Measurements from ENCODE around the gene GDAP1L1. TPM values are rescaled to one million over a fixed set of nuclear protein-coding genes. Genes with fewer than 3 reads are reported as not detected.

GDAP1L1 gene
- total and polyA plus RNA-seq, 2 donors (not counting 3 experiments of a cell fraction or from before 2014, with no cell fraction given): not detected

DNA sequence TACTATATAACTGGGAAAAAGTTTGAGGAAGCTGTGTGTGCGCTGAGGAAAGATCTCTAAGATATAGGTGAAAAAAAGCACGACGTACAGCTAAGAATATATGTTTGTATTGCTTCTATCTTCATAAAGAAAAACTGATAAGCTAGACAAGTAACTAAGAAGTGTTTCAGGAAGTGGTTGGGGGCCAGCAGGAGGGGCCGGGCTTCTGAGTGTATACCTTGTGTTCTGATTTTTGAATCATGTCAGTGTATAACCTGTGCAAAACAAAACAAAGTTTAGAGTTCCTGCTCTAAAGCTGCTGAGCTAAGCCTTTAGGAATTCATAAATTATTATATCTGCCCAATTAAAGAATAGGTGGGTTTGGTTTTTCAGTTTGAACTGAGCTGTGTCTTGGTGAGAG, 28.7 kb upstream of the GDAP1L1 start:
- Histone ChIP-seq H3K9ac (replicated peaks; ENCODE audit: extremely low read depth, insufficient read depth, low read length) (no peak overlapping the region), H3K9me3 (replicated peaks; ENCODE audit: control insufficient read depth, insufficient read depth, low read length) (no peaks in the 10 kb centered on the region), H3K27ac (ENCODE audit: insufficient read depth, low read depth, low read length) (no peak overlapping the region), H3K27me3 (ENCODE audit: control insufficient read depth in 2 of 2, insufficient read depth in 2 of 2, low read length in 2 of 2) (no peaks in the 10 kb centered on the region), H3K4me2 (ENCODE audit: insufficient read depth, low read length) (no peak overlapping the region), H3K9me1 (replicated peaks; ENCODE audit: control insufficient read depth, extremely low read depth, insufficient read depth, low read length) (no peaks in the 10 kb centered on the region), H3K4me1 (ENCODE audit: control insufficient read depth, extremely low read depth, insufficient read depth, low read length) (no peaks in the 10 kb centered on the region), H3K4me3 (replicated peaks in 1 of 3; ENCODE audit: insufficient read depth in 1 of 3, low read depth in 1 of 3, low read length in 3 of 3) (no peak overlapping the region), H3K36me3 (ENCODE audit: control insufficient read depth in 2 of 2, extremely low read depth in 1 of 2, insufficient read depth in 2 of 2, low read length in 2 of 2) (peaks cover 0 to 1% of the 10 kb centered on the region in 2 experiments), H2AFZ (ENCODE audit: low read depth, low read length) (no peak overlapping the region), H3K79me2 (ENCODE audit: control insufficient read depth, insufficient read depth, low read length) (no peaks in the 10 kb centered on the region), H4K20me1 (replicated peaks; ENCODE audit: control insufficient read depth, extremely low read depth, insufficient read depth, low read length) (no peaks in the 10 kb centered on the region)
- dilution Hi-C loops (cut with MboI; ENCODE audit: extremely low pct_ligation_motif_present, low sequenced_read_pairs) (no loop called here), intact Hi-C loops (cut with micrococcal nuclease) (loop anchor here (10.0 kb wide), 1 partner anchor 264 kb away; no protein-coding TSS in a partner anchor)
- FAIRE-seq: no peak
- ChIA-PET POLR2A (no interaction called here), CTCF (interaction anchor here (0.6 to 9.7 kb wide), 10 partner anchors 29 to 465 kb away, joined by 3 to 199 read pairs (median 6); partner anchors contain the start of gene FITM2)
- DNase-seq (ENCODE audit: low read depth, low spot score): no peak
- no TSS peak for BruUV-seq (replicated peaks)
- TF ChIP-seq, protein P1, sequence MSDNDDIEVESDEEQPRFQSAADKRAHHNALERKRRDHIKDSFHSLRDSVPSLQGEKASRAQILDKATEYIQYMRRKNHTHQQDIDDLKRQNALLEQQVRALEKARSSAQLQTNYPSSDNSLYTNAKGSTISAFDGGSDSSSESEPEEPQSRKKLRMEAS (IDR thresholded peaks at IDR 0.05; ENCODE audit: insufficient read depth, insufficient read length): no peak
- TF ChIP-seq EZH2 (IDR thresholded peaks at IDR 0.05; ENCODE audit: borderline replicate concordance, low read depth, low read length, severe bottlenecking): no peak
- TF ChIP-seq, protein P2, sequence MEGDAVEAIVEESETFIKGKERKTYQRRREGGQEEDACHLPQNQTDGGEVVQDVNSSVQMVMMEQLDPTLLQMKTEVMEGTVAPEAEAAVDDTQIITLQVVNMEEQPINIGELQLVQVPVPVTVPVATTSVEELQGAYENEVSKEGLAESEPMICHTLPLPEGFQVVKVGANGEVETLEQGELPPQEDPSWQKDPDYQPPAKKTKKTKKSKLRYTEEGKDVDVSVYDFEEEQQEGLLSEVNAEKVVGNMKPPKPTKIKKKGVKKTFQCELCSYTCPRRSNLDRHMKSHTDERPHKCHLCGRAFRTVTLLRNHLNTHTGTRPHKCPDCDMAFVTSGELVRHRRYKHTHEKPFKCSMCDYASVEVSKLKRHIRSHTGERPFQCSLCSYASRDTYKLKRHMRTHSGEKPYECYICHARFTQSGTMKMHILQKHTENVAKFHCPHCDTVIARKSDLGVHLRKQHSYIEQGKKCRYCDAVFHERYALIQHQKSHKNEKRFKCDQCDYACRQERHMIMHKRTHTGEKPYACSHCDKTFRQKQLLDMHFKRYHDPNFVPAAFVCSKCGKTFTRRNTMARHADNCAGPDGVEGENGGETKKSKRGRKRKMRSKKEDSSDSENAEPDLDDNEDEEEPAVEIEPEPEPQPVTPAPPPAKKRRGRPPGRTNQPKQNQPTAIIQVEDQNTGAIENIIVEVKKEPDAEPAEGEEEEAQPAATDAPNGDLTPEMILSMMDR (IDR thresholded peaks at IDR 0.05; ENCODE audit: extremely low read depth in 1 of 2, insufficient read depth in 1 of 2, low read depth in 1 of 2, low read length in 2 of 2): no peak
- no peak for TF ChIP-seq JUN (IDR thresholded peaks at IDR 0.05; ENCODE audit: borderline replicate concordance, insufficient read depth, insufficient read length, low read depth)
- no peak for TF ChIP-seq MYC (IDR thresholded peaks at IDR 0.05; ENCODE audit: low read depth, low read length)
- no peak for TF ChIP-seq FOS (IDR thresholded peaks at IDR 0.05; ENCODE audit: borderline replicate concordance, insufficient read depth, low read length)
- TF ChIP-seq POLR2AphosphoS5 (IDR thresholded peaks at IDR 0.05; ENCODE audit: insufficient read depth, low read depth, low read length): no peak
- no peak for TF ChIP-seq GATA2 (IDR thresholded peaks at IDR 0.05; ENCODE audit: insufficient read depth, insufficient read length, low read depth, low read length)
- TF ChIP-seq POLR2A (IDR thresholded peaks at IDR 0.05; ENCODE audit: low read depth, low read length): no peak
